Neutrophil (primary cell): Measurements from ENCODE around the gene DMRTA2.

Experiments used
- H3K27ac ChIP-seq: fragments of 200-600 bp; sonication (generic); 2 replicates; pipeline ENCODE4 v1.5.1; 2016; ENCODE audit warnings: mild to moderate bottlenecking, moderate library complexity
- H3K27me3 ChIP-seq: fragments of 200-600 bp; sonication (generic); 2 replicates; pipeline ENCODE4 v1.6.0; 2016; ENCODE audit warnings: mild to moderate bottlenecking
- H3K36me3 ChIP-seq: fragments of 200-600 bp; sonication (generic); 2 replicates; pipeline ENCODE4 v1.5.1; 2017
- H3K4me1 ChIP-seq, 2 experiments: fragments of 200-600 bp in 1 of 2; sonication (generic) in 1 of 2; 1 replicate in 1 of 2; 2 replicates in 1 of 2; pipeline versions ENCODE4 v1.5.1 to v1.6.1; 2013 to 2016; ENCODE audit warnings: low read depth in 1 of 2, low read length in 1 of 2, mild to moderate bottlenecking in 1 of 2, moderate library complexity in 1 of 2; ENCODE audit not compliant: control insufficient read depth in 1 of 2, insufficient read depth in 1 of 2
- H3K4me3 ChIP-seq, 2 experiments: fragments of 200-600 bp in 1 of 2; sonication (generic) in 1 of 2; 1 replicate in 1 of 2; 2 replicates in 1 of 2; pipeline ENCODE4 v1.5.1; 2013 to 2016; ENCODE audit warnings: low read depth in 1 of 2, low read length in 1 of 2, mild to moderate bottlenecking in 1 of 2, moderate library complexity in 1 of 2
- H3K9me3 ChIP-seq: fragments of 200-600 bp; sonication (generic); 2 replicates; pipeline ENCODE4 v1.5.1; 2016
- CTCF ChIP-seq: fragments of 200-600 bp; sonication (generic); IDR thresholded peaks from 2 replicates; pipeline ENCODE4 v1.5.1; 2016; ENCODE audit warnings: antibody characterized with exemption

DMRTA2 gene

GRCh38 chr1:50419907-50420677 is 3.2 kb downstream of the DMRTA2 start:
- no peak overlapping the region for H3K27ac ChIP-seq
- H3K4me1 ChIP-seq: peaks cover 29 to 31% of the 10 kb centered on the region in 2 experiments
- no peak for TF ChIP-seq CTCF
- no peaks in the 10 kb centered on the region for H3K36me3 ChIP-seq
- peaks cover 100% of the 10 kb centered on the region for H3K27me3 ChIP-seq
- no peaks in the 10 kb centered on the region for H3K9me3 ChIP-seq
- H3K4me3 ChIP-seq: no peak overlapping the region

- H3K4me1 ChIP-seq: peaks cover 22 to 25% of the 10 kb centered on the region in 2 experiments
- peaks cover 100% of the 10 kb centered on the region for H3K27me3 ChIP-seq
- no peaks in the 10 kb centered on the region for H3K36me3 ChIP-seq
- H3K27ac ChIP-seq: no peak overlapping the region
- no peak for TF ChIP-seq CTCF
- no peak overlapping the region for H3K4me3 ChIP-seq
- no peaks in the 10 kb centered on the region for H3K9me3 ChIP-seq
Observed at GRCh38 chr1:50419192-50419906, 3.9 kb downstream of the DMRTA2 start.

- no peak overlapping the region for H3K4me3 ChIP-seq
- no peaks in the 10 kb centered on the region for H3K9me3 ChIP-seq
- H3K4me1 ChIP-seq: peaks cover 16 to 18% of the 10 kb centered on the region in 2 experiments
- no peak for TF ChIP-seq CTCF
- peaks cover 100% of the 10 kb centered on the region for H3K27me3 ChIP-seq
- H3K27ac ChIP-seq: no peak overlapping the region
- H3K36me3 ChIP-seq: no peaks in the 10 kb centered on the region
Observed at GRCh38 chr1:50418600-50419109, 4.6 kb downstream of the DMRTA2 start.

- Histone ChIP-seq H3K9me3 (no peaks in the 10 kb centered on the region), H3K4me1 (peaks cover 10 to 13% of the 10 kb centered on the region in 2 experiments), H3K27me3 (peaks cover 100% of the 10 kb centered on the region), H3K36me3 (no peaks in the 10 kb centered on the region), H3K27ac (no peak overlapping the region), H3K4me3 (no peak overlapping the region)
- TF ChIP-seq CTCF: no peak
Observed at GRCh38 chr1:50417946-50418599, 5.2 kb downstream of the DMRTA2 start.

GRCh38 chr1:50417507-50417906 is 5.7 kb downstream of the DMRTA2 start:
- no peak overlapping the region for H3K27ac ChIP-seq
- no peaks in the 10 kb centered on the region for H3K36me3 ChIP-seq
- no peak overlapping the region for H3K4me3 ChIP-seq
- peaks cover 6 to 8% of the 10 kb centered on the region in 2 experiments for H3K4me1 ChIP-seq
- no peak for TF ChIP-seq CTCF
- no peaks in the 10 kb centered on the region for H3K9me3 ChIP-seq
- peaks cover 100% of the 10 kb centered on the region for H3K27me3 ChIP-seq
